NCI-H1048 (cell line): ENCODE data around the gene INPP5A.

Experiments used
- DNase-seq: peaks from one replicate; lab custom pipeline; 2025; lab: John Stamatoyannopoulos, UW

INPP5A gene

DNA sequence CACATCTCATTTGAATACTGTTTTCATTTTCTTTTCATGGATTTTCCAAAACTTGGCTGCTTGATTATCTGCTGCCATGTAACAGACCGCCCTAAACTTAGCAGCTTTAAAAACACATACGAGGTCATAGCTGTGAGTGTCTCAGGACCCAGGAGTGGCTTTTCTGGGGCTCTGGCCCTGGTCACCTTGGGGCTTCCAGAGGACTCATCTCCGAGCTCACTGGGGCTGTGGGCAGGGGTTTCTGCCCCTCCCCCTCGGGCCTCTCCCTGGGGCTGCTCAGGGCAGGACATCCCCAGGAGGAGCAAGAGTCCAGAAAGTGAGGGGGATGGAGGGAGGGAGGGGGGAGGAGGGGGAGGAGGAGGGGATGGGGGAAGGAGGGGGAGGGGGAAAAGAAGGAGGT, 171.3 kb downstream of the INPP5A start:
- DNase-seq: no peak

GRCh38 chr10:132709471-132709951, 171.9 kb downstream of the INPP5A start:
- DNase-seq: no peak

DNA sequence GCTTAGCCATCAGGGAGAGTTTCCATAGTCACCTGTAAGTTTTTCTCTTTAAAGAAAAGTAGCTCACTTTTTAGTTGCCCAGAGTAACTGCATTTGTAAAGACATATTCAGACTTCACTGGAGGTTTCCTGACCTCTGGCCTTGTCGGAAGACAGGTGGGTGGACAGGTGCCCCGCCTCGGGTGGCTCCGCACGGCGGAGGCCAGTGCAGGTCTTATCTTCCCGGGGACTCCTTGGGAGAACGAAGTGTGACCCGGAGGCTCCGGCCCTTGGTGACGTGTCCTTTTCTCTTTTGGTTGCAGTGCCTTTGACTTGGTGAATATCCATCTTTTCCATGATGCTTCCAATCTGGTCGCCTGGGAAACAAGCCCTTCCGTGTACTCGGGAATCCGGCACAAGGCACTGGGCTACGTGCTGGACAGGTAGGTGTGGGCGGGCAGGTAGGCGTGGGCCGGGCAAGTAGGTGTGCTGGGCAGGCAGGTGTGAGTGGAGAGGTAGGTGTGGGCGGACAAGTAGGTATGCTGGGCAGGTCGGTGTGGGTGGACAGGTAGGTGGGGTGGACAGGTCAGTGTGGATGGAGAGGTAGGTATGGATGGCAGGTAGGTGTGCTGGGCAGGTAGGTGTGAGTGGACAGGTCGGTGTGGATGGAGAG, 172.6 kb downstream of the INPP5A start:
- DNase-seq: no peak

- no peak for DNase-seq
These were observed 173.4 kb downstream of the INPP5A start for GRCh38 chr10:132710746-132711612.

DNA sequence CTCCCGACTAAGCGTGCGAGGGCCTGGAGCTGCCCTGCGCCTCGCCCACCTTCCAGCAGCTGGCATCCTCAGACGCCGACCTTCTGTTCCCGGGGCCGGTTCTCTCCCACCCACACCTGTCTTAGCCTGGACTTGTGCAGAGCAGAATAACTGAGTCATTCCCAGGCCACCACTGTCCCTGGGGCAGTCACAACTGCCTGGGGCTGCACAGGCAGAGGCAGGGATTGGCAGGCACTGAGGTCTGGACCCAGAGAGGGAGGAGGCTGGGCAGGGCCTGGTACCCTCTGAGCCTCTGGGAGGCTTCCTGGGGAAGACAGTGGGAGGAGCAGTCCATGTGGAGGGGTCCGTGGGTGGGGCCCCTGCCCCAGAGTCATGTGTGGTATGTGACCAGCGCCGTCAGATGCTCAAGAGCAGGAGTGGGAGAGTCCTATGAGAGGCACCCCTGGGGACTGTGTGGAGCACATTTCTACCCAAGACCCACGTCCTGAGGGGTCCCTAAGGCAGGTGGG, 174.1 kb downstream of the INPP5A start:
- DNase-seq: no peak

- DNase-seq: no peak
These were observed 174.7 kb downstream of the INPP5A start for GRCh38 chr10:132712291-132712690.

DNA sequence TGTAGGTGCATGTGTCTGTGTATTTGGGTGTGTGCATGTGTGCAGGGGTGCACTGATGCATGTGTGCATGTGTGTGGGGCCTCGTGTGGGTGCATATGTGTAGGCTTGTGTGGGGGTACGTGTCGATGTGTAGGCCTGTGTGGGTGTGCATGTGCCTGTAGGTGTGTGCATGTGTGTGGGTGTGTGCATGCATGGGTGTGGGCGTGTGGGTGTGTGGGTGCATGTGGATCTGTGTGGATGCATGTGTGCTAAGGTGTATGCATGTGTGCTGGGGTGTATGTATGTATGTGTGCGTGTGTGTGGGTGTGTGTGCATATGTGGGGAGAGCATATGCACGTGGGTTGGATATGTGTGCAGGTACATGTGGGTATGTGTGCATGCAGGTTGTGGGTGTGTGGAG, 175.2 kb downstream of the INPP5A start:
- DNase-seq: no peak

- no peak for DNase-seq
These were observed 176.0 kb downstream of the INPP5A start for GRCh38 chr10:132713421-132714095.

- DNase-seq: no peak
These were observed 176.8 kb downstream of the INPP5A start for GRCh38 chr10:132714096-132714985.

GRCh38 chr10:132714986-132715775, 177.6 kb downstream of the INPP5A start:
- DNase-seq: no peak

- DNase-seq: no peak
These were observed 178.4 kb downstream of the INPP5A start for GRCh38 chr10:132715776-132716680.

GRCh38 chr10:132716691-132717490, 179.3 kb downstream of the INPP5A start:
- DNase-seq: no peak

GRCh38 chr10:132721725-132722124, 184.1 kb downstream of the INPP5A start:
- DNase-seq: no peak

- DNase-seq: no peak
These were observed 185.1 kb downstream of the INPP5A start for GRCh38 chr10:132722394-132723329.

DNA sequence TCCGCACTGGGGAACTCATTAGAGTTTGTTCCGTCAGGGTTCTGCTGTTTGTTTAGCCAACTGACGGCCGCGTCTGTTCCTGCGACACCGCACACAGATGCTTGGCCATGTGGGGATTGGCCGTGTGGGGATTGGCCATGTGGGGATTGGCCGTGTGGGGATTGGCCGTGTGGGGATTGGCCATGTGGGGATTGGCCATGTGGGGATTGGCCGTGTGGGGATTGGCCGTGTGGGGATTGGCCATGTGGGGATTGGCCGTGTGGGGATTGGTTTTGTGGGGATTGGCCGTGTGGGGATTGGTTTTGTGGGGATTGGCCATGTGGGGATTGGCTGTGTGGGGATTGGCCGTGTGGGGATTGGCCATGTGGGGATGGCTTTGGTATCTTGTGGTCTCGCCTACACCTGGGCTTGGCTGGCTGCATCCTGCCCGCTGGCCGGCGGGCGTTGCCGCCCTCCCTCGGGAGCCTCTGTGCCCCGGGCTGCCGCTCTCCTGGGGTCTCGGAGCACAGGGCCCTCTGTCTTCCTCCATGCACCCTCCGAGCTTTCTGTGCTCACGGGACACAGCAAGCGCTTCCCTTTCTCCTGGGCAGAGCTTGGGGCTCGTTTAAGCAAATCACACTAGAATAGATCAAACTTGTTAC, 185.9 kb downstream of the INPP5A start:
- DNase-seq: no peak

DNA sequence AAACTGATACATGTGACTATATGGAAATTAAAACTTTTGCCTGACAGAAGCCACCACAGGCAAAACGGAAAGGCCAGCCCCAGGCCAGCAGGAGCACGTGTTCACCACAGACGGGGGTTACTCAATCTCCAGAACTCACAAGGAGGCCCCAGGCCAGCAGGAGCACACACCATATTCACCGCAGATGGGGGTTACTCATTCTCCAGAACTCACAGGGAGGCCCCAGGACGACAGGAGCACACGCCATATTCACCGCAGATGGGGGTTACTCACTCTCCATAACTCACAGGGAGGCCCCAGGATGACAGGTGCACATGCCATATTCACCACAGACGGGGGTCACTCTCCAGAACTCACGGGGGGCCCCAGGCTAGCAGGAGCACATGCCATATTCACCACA, 186.9 kb downstream of the INPP5A start:
- no peak for DNase-seq

DNA sequence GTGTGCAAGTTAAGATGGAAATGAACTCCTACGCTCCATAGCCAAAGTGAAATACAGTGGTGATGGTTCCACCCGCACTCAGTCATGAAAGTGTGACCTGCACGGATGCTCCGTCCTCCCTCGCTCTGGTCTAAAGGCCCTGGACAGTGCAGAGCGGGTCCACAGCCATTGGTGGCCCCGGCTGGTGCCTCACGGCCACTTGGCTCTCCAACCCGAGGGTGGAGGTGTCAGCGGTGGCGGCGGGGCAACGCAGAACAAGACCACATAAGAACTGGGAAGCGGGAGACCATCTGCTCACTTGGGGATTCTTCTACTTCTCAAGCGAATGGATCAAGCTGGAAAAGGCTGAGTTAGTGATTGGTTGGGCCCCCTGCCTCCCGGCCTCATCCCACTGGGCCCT, 187.6 kb downstream of the INPP5A start:
- DNase-seq: no peak
